Endothelial cell of hepatic sinusoid (primary cell): ENCODE measurements around the gene CTSD.

ENCODE experiments used
- in situ Hi-C: cut with HindIII; loops from 2 replicates; pipeline ENCODE4 v1.10.0; 2017; ENCODE audit warnings: low sequenced_read_pairs

CTSD gene

DNA sequence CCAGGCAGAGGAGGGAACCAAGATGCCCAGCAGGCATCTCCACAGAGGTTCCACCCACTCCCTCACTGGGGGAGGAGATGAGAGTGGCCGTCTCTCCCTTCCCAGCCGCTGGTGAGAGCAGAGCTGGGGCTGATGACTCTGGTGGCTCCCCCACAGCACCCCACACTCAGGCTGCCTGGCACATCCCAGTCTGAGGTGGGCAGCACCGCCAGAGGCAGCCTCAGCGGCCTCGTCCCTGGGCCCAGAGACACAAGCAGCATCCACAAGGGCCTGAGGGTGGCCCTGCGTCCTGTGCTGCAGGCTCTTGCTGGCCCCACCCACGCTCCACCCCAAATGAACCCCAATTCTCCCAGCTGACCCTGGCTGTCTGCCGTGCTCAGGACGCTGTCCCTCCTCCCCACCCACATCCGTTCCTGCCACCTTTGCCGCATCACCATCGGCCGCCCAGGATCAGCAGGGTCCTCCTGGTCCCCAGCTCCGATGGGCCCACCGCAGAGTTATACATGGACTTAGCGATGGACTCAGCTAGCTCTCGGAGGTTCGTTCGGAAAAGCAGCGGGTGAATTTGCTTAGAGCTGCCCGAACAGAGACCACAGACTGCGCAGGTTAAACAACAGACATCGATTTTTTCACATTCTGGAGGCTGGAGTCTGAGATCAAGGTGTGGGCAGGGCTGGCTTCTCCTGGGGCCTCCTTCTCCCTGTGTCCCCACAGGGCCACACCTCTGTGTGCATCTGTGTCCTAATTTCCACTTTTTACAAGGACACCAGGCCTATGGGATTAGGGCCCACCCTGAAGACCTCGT is 20.2 kb upstream of the CTSD start:
- in situ Hi-C loops = no loop called here

DNA sequence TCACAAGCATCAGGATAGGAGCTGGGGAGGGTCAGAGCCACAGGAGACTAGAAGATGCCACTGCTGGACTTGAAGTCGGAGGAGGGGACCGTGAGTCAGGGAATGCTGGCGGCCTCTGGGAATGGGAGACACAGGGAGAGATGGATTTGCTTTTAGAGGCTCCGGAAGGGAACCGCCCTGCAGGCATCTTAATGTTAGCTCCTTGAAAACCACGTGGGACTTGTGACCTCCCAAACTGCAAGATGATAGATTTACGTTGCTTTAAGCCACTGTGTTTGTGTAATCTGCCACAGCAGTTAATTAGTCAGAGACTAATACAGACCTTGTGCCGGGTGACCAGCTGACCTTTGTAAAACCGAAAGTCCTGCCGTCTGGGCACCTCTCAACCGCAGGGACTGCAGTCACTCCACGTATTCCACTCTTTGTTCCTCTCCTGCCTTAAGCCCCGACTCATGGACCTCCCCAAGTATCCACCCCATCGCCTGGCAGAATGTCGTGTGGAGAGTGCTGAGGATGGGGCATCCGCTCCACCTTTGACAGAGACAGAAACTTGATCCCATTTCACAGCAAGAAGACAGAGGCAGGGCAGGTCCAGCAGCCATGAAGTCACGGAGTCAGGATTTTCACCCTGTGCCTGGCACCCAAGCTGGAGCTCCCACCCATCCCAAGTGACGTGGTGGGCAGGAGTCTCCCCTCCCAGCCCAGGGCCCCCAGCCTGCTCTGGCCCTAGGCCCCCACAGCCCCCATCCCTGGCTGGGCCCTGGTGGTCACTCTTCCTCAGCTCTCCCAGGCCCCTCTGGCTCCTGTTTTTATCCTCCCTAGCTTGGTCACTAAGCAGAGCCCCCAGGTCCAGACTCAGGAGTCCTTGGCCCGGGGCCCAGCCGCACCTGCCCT is 19.4 kb upstream of the CTSD start:
- in situ Hi-C loops = no loop called here

DNA sequence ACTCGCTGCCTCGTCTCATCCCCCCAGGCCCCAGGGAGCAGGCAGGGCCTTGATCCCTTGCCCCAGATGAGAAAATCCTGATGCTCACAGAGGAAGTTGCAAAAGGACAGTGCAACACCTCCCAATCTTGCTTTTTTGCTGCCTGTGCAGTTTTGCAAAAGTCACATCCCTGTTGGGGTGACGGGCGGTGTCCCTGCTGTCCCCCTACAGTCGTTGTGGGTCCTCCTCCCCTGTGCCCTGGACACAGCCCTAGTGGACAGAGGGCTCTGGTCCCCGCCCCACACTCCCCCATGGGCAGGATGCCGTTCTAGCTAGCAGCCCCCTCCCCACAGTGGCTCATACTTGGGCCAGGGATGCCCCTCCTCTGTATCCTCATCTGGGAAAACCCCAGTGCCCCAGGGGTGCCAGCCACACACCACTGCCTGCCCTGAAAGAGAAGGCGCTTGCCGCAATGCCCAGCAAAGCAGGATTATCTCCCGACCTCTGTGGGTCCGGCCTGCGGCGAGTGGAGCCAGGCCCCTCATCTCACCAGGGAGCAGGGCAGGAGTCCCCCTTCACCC is 18.4 kb upstream of the CTSD start:
- in situ Hi-C loops = no loop called here

DNA sequence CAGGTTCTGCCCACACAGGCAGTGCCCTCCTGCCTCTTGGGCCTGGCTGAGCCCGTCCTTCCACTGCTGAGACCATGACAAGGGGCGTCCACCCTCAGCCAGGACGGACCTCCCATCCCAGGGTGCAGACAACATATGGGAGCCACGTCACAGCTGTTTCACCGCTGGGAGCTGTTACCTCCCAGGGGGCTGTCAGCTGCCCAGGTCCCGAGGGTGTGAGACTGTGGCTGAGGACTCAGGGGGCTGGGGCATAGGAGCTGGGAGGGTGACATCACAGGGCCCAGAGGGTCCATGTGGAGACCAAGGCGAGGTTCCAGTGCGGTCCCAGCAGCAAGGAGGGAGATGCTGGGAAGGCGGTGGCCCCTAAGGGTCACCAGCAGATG is 17.9 kb upstream of the CTSD start:
- in situ Hi-C loops = no loop called here

DNA sequence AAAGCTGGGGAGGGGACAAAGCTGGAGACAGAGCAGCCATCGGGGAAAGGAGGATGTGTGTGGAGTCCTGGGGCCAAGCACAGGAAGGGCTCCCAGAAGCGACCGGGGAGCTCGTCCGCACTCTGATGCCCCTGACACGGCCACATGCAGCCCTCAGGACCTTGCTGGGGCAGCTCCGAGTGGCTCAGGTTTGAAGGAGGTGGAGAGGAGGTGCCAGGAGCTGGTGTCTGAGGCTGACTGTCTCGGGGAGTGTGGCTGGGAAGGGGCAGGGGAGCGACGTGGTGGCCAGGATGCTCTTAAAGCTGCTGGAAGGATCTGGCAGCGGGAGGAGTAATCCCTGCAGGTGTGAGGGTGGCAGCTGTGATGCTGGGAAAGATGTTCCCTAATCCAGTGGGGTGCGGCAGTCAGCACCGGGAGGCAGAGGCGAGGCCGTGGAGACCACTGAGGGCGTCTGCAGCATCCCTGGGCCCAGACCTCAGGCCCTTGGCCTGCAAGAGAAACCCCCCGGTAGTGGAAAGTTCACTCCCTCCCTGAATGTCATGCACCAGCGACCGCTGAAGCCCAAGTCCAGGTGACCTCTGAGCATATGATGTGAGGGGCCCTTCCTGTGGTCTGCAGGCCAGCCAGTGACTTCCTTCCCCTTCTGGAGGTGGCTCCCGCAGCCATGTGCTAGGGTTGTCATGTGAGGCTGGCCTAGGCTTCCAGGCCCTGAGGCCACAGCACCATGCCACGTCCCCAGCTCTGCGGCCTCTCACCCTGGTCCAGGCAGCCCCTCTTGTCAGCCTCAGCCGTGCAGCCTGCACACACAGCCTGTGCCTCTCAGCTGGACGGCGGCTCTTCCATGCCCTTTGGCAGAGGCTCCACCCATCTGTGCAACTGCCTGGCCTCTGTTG is 17.2 kb upstream of the CTSD start:
- in situ Hi-C loops = no loop called here

DNA sequence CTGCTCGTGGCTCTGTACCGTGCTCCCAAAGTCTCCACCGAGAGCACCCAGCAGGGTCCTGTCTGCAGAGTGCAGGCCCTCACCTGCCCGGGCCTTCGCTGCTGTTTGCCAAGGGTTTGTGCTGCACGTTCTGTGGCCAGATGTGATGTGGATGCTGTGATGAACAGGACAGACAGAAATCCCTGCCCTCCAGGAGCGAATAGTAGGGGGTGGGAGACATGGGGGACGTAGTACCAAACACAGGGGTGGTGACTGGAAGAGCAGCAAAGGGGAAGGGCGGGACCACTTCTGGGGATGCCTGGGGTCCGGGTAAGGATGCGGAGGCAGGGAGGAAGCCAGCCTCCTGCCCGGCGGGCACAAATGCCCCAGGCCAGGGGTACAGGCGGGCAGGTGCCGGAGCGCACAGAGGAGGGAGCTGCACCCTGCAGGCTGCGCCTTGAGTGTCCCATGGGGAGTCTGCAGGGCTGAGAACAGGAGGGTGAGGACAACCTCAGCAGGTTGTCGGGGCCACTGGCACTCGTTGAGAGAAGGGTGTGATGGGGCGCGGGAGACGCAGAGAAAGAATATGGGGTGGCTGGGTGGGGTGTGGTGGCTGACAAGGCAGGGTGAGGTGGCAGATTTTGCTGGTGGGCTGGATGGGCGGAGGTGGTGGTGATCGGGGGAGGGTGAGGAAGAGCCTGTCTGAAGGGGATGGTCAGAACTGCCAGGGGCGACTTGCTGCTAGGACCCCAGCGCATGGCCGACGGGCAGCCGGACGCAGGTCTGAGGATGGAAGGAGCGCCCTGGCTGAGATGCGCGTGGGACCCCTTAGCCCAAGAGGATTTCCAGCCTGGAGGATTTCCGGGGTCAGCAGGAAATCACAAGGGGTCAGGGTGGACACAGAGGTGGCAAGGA is 16.3 kb upstream of the CTSD start:
- in situ Hi-C loops = no loop called here

DNA sequence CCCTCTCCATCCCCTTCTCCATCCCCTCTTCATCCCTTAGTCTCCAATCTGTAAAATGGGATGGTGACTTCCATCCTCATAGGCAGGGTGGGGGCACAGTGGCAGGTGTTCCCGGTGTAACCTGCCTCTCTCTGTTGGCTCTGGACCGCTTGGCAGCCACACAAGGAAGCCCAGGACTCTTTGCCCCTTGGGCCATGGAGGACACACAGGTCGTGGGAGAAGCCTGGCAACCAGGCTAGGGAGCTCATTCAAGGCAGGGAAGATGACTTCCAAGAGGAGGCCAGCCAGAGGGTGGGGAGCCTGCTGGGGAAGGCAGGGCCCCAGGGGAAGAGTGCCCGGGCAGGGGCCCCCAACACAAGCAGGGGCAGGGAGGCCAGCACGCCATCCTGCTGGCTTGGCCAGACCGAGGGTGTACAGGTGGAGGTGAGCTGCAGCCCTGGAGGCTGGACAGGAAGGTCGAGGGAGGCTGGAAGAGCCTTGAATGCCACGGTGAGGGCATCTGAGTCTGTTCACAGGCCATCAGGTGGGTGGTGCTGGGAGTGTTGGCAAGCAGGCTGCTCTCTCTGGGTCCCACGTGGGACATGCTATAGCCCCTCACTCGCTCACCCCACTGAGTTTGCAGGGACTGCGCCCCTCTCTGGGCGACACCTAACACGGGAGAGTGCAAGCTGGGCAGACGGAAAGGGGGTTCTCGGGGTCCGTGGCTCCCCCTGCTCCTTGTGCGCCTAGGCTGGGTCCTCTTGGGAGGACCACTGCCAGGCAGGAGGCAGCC is 15.5 kb upstream of the CTSD start:
- in situ Hi-C loops = no loop called here

DNA sequence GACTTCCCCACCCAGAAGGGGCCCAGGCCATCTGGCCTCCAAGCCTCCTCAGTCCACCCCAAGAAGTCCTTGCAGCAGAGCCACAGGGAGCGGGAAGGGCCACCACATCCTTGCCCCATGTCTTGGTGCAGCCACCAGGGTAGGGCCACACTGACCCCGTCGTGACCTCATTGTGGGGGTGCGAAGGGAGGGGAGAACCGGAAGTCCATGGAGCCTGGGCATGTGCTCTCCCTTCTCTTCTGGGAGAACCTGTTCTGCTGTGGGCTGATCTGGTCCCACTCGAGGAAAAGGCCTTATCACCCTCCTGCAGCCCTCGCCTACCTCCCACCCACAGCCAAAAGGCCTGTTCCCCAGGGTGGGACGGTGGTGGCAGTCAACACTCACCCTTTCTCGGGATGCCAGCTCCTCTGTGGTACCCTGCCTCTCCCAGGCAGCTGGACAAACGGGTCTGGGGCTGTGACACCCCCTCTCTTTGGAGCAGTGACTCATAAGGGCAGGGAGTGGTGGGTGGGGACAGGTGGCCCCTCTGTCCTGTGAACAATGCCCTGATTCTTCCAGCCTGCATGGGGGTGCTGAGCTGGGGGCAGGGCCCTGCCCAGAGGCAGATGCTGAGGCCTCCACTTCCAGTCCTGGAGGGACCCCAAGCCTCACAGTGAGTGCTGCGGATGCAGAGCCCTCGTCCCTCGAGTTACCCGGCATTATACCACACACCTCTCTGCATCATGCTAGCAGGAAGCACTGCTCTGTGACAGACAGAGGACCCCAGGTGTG is 14.6 kb upstream of the CTSD start:
- in situ Hi-C loops = no loop called here

DNA sequence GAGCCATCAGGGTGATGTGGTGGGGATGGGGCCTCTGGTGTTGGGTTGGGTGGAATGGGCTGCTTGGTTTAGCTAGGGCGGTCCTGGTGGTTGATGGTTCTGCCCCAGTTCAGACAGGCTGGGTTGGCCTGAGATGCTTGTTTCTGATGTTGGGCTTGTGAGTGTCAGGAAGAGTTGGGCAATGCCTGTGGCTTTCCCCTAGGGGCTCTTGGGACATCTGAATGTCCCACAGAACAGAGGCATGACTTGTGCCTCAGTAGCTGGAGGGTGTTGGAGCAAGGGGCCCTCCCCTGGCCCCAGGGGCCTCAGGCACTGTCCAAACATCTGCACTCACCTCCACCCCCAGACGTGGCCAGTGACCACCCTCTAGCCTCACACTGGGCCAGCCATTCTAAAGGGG is 14.0 kb upstream of the CTSD start:
- in situ Hi-C loops = no loop called here

DNA sequence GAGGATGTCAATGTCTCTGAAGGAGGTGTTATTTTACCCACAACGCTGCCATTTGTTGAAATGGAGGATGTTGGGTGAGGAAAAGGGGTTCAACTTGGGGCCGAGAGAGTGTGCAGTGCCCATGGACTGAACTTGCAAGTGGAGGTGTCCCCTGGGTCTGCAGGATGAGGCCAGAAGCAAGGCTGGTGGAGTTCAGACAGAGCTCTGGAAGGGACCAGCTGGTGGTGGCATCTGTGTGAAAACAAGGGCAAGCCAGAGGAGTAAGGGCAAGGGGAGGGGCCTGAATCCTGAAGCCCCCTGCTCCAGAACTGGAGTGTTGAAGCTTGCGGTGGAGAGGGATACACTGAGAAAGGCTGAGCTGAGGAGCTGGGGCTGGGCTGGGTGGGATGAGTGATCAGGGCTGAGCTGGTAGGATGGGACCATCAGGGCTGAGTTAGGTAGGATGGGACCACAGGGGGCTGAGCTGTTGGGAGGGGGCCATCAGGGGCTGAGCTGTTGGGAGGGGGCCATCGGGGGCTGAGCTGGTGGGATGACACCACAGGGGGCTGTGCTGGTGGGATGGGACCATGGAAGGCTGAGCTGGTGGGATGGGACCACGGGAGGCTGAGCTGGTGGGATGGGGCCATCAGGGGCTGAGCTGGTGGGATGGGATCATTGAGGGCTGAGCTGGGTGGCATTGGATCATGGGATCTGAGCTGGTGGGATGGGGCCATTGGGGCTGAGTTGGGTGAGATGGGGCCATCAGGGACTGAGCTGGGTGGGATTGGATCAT is 13.4 kb upstream of the CTSD start:
- in situ Hi-C loops = no loop called here

DNA sequence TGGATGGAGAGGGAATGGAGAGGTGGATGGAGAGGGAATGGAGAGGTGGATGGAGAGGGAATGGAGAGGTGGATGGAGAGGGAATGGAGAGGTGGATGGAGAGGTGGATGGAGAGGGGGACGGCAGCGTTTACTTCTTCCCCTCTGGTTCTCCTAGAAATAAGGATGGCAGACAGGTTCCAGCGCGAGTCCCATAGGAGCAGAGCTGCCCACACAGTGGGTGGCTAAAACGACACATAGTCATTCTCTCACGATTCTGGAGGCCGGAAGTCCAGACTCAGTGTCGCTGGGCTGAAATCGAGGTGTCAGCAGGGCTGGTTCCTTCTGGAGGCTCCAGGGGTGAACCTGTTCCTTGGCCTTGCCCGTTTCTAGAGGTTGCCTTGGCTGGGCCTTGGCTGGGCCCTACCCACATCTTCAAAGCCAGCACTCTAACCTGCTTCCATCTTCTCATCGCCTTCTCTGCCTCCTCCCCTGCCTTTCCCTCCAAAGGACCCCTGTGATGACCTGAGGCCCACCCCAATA is 12.7 kb upstream of the CTSD start:
- in situ Hi-C loops = no loop called here

DNA sequence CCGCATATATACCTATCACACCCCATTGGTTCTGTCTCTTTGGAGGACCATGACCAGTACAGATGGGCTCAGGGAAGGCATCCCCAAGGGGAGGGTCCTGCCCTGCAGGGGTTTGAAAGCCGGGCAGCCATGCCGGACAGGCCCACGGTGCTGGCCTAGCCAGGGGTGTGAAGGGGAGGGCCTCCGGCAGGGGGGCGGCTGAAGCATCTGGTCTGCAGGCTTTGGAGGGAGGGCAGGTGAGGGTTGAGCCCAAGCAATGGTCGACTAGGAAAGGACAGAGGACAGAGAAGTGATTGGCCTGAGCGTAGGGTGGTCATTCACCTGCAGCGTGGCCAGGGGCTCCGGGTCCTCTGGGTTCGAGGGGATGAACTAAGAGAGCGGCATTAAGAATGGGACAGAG is 11.2 kb upstream of the CTSD start:
- in situ Hi-C loops = no loop called here

DNA sequence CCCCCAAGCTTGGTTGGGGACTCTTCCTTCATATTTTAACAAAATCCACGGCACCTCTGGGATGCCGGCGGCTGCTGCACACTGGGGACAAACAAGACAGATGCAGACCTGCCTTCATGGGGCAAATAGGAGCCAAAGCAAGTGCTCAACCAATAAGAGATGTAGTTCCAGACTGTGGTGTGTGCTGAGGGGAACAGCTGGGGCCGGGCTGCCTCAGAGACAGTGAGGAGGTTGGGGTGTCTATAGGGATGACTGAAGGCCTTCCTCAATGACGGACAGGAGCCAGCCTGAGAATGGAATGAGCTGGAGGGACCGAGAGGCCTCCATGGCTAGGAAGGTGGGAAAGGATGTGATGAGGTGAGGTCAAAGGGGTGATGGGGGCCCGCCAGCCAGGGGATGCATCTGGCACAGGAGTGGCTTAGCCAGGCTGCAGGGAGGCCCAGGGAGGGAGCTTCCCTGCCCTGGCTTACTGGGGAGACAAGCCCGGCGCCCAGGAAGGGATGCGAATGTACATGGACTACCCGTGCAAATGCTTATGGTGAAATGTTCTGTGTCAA is 10.3 kb upstream of the CTSD start:
- in situ Hi-C loops = no loop called here

DNA sequence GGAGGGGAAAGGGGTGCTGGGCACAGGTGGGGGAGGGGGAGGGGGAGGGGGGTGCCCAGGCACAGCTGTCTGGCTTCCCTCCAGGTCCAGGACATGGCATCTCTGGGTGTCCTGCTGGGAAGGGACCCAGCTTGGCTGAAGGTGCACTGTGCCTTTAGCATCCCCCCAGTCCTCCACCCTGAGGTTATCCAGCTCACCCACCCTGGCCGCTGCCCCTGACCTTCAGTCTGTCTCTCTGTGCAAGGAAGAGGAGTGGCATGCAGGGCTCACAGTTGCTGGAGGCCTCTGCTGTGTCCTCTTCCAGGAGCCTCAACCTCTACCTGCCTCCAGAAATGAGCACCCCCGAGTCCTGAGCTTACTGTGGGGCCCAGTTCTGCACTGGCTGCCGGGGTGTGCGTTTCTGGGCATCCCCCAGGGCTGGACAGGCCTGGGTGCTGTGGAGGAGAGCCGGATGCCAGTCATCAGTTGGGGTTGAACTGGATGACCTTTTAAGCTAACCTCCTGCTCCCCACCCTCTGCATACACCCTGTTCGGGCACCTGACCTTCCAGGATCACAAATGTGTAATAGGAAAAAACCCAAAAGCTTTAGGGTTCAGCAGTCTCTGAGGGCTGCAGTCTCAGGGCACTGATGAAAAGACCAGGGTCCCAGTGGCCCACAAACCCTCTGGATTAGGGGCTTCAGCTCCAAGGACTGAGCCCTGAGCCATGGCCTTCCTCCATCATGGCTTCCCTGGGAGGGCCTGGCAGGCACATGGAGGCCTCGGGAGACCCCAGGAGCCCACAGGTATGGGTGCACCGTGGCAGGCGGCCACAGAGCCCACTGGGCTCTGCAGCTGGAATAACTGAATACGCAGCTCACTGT is 9.6 kb upstream of the CTSD start:
- in situ Hi-C loops = no loop called here

DNA sequence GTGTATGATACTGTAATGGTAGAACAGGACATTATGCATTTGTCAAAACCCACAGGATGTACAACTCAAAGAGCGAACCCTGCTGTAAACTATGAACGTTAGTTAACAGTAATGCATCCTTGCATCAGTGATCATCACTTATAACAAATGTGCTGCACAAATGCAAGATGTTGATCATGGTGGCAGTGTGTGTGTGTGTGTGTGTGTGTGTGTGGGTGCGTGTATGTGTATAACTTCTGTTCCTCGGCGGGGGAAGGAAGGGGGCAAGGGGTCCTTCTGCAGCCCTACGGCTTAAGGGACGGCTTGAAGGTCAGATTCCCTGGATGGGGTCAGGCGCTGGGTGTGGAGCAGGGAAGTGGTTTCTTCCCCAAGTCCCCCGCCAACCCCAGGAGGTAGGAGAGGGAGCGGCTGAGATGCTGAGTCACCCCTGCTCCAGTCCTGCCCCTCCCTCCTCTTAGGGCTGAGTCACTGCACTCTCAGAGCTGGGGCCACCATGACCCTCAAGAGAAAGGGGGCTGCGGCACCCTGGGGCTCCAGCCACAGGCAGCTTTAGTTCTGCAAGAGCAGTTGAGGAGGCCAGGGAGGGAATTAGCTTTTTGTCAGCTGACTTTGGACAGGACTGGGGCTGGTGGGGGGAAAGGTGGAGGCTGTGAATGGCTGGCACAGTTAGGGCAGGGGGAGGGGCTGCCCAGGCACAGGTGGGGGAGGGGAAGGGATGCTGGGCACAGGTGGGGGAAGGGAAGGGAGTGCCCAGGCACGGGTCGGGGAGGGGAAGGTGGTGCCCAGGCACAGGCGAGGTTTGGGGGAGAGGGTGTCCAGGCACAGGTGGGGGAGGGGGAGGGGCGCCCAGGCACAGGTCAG is 8.8 kb upstream of the CTSD start:
- in situ Hi-C loops = no loop called here
